Dermis microvascular lymphatic vessel endothelial cell (primary cell): Measurements from ENCODE around the gene WFDC1. TPM values are rescaled to one million over a fixed set of nuclear protein-coding genes. Genes with fewer than 3 reads are reported as not detected.

ENCODE experiments used
- DNase-seq, 2 donors: peaks; one replicate each; pipeline versions ENCODE4 v3.0.0 to v3.0.0-alpha.2; 2010; ENCODE audit warnings: low read depth in 2 of 2
- total RNA-seq: library from RNA; depleted of rRNA; stranded (reverse); fragments of >200 nt; gene quantifications from 2 replicates; pipeline ENCODE4 v1.2.1, GENCODE V29; 2014

WFDC1 gene
- total RNA-seq, 1 donor from 2014 or later = not detected

GRCh38 chr16:84302111-84302954 is 7.7 kb downstream of the WFDC1 start:
- peak in 1 of 2 donors; percentile 11 for DNase-seq

- DNase-seq = no peak
Measured at GRCh38 chr16:84303023-84303422, 8.3 kb downstream of the WFDC1 start.

DNA sequence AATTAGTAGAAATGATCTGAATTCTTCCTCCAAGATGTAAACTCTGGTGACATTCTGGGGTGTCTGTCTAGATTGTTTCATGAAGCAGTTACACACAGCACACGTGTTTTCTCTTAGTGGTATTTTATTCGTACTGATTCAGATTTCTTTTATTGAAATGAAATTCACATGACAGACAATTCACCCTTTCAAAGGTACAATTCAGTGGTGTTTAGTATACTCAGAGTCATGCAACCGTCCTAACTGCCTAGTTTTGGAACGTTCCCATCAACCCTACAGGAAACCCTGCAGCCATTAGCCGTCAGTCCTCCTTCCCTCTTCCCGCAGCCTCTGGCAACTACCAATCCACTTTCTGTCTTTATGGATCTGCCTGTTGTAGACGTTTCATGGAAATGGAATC is 8.8 kb downstream of the WFDC1 start:
- no peak for DNase-seq

DNA sequence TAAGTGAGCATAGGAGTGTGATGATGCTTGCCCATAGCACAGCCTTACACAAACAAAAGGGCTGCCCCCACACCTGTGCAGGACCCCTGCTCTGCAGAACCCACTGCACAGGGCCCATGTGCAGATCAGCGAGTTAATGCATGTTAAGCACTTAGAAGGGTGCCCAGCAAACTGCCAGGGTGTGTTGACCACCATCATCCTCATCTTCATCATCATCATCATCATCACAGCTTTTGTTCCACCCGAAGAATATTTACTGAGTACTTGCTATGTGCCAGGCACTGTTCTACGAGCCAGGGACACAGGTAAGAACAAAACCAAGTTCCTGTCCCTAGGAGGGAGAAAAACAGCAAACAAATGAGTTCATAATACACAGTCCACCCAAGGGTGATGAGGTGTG is 11.9 kb downstream of the WFDC1 start:
- no peak for DNase-seq

GRCh38 chr16:84307209-84307954 is 12.7 kb downstream of the WFDC1 start:
- no peak for DNase-seq

DNA sequence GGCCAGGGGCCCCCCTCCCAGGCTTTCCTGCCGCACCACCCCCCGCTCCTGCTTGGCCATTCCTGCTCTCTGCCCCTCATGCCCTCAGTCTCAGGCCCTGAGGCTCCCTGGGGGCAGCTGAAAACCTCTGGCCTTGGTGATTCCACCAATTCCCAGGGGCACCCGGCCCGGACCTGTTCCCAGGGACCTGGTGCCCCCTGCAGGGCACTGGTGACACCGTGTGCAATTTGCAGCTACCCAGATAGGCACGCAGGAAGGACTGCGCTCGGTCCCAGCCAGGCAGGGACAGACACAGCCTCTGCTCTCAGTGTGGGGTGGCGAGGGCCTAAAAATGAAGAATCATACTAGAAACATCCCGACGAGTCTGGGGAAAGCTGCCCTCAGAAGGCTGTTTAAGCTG is 13.4 kb downstream of the WFDC1 start:
- peak in 1 of 2 donors; percentile 32 for DNase-seq

DNA sequence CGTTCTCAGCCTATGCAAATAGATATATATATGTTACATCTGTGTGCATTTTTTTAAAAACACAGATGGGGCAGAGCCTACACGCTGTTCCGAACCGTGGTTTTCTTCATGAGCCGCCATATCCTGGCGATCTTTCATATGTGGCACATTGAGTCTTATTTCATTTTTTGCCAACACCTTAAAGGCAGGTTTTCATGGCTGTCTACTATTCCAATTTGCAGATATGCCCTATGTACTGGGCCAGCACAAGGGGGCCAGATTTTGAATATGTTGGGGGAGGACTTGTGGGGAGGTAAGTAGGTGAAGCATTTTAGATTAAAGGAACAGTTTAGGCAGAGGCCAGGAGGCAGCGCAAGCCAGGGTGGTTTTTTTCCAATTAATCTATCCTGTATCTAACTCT is 16.0 kb downstream of the WFDC1 start:
- DNase-seq = no peak

- DNase-seq = no peak
Measured at GRCh38 chr16:84312783-84313382, 18.2 kb downstream of the WFDC1 start.

- no peak for DNase-seq
Measured at GRCh38 chr16:84313921-84314320, 19.2 kb downstream of the WFDC1 start.

- DNase-seq = no peak
Measured at GRCh38 chr16:84314373-84314772, 19.7 kb downstream of the WFDC1 start.

- DNase-seq = no peak
Measured at GRCh38 chr16:84314814-84315213, 20.1 kb downstream of the WFDC1 start.

- no peak for DNase-seq
Measured at GRCh38 chr16:84315422-84315821, 20.7 kb downstream of the WFDC1 start.

- no peak for DNase-seq
Measured at GRCh38 chr16:84318091-84318975, 23.7 kb downstream of the WFDC1 start.

GRCh38 chr16:84319146-84319760 is 24.6 kb downstream of the WFDC1 start:
- no peak for DNase-seq

GRCh38 chr16:84320511-84320910 is 25.8 kb downstream of the WFDC1 start:
- DNase-seq = no peak

DNA sequence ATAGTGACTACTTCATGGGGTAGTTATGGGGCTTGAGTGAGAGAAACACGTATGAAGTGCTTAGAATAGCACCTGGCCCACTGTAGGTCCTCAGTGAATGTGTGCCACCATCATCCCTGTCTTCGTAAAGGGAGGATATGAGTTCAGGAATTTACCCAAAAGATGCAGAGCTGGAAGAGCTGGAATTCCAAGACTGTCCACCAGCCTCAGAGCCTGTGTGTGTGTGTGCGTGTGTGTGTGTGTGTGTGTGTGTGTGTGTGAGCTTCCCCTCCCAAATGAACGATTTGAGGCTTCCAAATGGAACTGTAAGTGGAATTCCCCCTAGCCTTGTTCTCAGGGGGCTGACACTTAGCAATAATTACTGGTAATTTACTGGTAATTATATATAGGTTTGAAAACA is 27.3 kb downstream of the WFDC1 start:
- DNase-seq = no peak

GRCh38 chr16:84322749-84323148 is 28.1 kb downstream of the WFDC1 start:
- no peak for DNase-seq

DNA sequence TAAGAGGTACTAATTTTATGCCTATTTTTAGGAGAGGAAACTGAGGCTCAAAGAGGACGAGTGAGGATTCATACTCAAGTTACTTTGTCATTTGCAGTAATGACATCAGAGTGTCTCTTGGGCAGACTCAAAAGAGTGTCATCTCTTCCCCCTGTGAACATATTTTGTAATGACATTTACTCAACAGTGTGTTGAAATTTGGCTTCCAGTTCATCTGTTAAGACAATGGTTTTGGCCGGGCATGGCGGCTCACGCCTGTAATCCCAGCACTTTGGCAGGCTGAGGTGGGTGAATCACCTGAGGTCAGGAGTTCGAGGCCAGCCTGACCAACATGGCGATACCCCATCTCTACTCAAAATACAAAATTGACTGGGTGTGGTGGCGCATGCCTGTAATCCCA is 28.9 kb downstream of the WFDC1 start:
- DNase-seq = no peak

- DNase-seq = no peak
Measured at GRCh38 chr16:84324434-84325262, 30.0 kb downstream of the WFDC1 start.

DNA sequence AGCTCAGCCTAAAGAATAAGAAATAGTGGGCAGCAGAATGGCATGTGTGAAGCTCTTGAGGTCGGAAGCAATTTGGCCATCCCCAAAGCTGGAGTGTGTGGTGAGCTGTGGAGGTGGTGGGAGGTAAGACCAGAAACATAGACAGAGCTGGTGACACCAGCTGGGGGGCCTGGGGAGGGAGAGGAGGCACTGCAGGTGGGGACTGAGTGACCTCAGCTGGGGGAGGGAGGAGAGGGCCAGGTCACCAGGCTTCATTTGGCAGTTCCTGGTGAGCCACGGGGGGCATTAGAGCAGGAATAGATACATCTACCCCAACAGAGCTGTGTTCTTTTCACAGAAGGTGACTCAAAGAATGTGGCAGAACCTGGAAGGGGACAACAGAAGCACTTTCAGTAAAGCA is 31.9 kb downstream of the WFDC1 start:
- no peak for DNase-seq
